GM21786 (cell line): ENCODE results near the gene PLAC8L1.

Experiments
- ATAC-seq: cut with Tn5 transposase; IDR thresholded peaks from one replicate; pipeline ENCODE4 v1.9.1; 2021; ENCODE audit not compliant: unreplicated experiment

PLAC8L1 gene

DNA sequence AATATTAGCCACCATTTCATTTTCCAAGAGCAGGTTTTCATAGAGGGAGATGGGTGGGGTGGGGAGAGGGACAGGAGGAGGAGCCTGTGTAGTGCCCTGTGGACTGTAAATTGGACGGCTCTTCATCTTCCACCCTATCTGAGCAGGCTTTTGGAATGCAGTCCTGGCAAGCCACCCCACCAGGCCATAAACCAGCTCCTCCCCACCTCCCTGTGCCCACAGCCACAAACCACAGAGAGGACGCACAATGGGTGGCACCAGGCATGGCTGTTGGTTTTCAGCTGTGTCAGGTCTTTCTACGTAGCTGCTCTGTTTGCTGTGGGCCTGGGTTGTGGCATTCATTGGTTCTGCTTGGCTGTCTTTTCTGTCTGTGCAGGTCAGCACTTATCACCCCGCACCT is 58.0 kb downstream of the PLAC8L1 start:
- ATAC-seq = no peak

DNA sequence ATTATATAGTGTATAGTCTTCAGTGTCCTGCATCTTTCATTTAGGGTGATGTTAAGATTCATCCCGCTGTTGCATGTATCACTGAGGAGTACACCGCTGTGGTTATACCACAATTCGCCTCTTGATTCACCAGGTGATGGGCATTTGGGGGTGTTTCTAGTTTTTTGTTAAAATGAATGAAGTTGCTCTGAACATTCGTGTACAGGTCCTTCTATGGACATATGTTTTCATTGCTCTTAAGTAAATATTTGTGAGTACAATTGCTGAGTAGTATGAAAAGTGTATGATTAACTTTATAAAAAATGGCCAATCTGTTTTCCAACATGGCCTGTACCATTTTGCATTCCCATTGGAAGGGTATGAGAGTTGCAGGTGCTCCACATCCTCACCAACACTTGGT is 61.7 kb downstream of the PLAC8L1 start:
- no peak for ATAC-seq

- ATAC-seq = no peak
These were observed 62.6 kb downstream of the PLAC8L1 start for GRCh38 chr5:146042628-146043279.

DNA sequence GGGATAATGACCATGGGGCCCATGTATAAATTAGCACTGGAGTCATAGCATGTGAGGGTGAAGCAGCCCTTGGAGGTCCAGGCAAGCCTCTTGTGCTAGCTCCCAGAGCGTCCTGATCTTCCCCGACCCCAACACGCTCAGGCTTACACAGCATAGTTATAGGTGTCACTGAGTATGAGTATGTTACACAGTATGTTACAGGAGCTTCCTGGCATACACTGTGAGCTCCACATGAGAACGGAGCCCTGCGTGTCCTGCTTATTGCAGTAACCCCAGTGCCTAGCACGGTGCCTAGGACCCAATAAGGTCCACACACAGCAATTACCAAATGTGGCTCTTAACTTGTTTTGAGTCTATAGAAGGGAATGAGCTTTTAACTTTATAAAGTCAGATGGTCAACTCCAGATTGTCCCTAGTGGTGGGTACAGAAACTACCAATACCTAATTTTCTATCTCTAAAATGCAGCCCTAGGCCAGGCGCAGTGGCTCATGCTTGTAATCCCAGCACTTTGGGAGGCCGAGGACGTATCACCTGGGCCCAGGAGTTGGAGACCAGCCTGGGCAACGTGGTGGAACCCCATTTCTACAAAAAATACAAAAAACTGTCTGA is 64.1 kb downstream of the PLAC8L1 start:
- ATAC-seq = peak; percentile 53

DNA sequence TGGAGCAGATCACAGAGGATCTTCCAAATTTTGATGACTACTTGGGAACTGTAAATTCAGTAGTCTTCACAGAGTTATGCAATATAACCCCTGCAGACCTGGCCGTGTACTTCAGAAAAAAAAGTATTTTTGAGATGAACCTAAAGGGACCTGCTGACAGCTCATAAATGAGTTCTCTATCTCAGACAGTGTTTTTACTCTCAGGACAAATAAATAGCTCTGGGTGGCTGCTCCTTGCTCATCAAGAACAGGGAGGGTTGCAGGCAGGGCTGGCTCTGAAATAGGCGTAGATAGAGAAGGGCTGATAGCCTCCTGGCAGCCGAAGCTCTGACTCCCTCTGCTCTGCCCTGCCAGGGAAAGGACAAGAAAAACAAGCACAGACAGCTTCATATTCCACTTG is 64.8 kb downstream of the PLAC8L1 start:
- ATAC-seq = no peak

DNA sequence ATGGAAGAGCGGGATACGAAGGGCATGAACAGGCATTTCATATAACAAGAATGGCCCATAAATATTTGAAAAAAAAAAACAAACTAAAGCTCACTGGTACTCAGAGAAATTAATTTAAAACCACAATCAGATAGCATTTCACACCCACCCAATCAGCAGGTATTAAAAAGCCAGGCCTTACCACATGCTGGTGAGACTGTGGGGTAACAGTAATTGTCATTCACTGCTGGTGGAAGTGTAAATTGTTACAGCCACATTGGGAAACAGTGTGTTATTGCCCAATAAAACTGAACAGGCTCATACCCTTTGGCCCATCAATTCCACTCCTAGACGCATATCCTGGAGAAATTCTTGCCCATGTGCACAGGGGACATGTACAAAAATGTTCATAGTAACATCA is 66.0 kb downstream of the PLAC8L1 start:
- no peak for ATAC-seq

DNA sequence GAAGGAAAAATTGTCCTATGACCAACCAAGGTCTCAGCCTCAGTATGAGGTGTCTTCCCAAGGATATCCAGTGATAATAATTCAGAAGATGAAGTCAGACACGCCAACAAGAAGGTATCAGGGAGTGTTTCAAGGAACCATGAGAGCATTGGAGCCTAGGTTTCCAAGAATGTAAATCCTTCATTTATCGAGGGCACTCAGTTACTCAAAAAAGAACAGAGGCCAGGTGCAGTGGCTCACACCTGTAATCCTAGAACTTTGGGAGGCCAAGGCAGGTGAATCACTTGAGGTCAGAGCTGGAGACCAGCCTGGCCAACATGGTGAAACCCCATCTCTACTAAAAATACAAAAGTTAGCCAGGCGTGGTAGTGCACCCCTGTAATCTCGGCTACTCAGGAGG is 70.8 kb downstream of the PLAC8L1 start:
- ATAC-seq = no peak
